GM19240 (cell line): ENCODE data around the gene TGIF2.
"Not testable (repeated sequence)": the region's sequence is repeated elsewhere in the genome, so short reads cannot be mapped to it uniquely, and the experiment has no call there.

Experiments used
- DNase-seq: peaks from one replicate; pipeline ENCODE4 v3.0.0; 2011; ENCODE audit warnings: low spot score; ENCODE audit not compliant: insufficient read length

TGIF2 gene

DNA sequence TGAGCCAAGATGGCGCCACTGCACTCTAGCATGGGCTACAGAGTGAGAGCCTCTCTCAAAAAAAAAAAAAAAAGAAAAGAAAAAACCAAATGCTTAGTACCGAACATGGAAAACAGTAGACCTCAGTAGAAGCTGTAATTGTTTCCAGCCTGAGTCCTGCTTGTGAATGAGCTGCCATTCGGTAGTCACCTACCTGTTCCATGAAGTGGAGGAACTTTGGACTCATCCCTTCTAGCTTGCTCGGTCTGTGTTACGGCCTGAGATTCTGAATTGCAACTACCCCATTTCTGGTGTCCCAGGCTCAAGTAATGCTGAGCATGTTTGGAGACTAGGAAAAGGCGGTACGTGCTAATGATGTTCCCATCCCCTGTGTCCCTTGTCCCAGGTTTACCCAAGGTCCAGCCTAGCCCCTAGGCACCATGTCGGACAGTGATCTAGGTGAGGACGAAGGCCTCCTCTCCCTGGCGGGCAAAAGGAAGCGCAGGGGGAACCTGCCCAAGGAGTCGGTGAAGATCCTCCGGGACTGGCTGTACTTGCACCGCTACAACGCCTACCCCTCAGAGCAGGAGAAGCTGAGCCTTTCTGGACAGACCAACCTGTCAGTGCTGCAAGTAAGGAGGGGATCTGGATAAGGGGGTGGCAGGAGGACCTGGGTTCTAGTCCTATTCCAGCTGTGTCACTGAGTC is 5.1 kb downstream of the TGIF2 start:
- DNase-seq, result no peak

DNA sequence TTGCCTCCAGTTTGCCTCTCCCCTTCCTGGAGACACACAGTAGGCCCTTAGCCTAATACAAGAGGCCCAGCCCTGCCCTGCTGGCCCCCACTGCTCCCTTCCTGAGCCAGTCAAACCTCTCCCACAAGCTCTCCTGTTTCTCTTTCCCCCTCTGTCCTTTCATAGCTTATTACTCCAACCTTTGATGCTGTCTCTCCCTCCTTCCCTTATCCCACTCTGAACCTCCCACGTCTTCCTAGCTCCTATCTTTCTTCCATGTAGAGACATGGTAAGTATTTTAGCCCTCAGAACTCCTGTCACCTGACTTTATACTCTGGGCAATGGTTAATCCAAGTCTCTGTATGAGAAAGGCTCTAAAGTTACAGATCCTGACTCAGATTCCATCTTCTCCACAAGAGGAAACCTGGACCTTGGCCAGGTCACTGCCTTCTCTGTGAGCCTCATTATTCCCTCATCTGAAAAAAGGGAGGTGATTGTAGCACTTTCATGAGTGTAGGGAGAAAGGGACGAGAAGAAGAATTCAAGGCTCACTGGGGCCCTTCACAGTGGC is 6.7 kb downstream of the TGIF2 start:
- no peak for DNase-seq

DNA sequence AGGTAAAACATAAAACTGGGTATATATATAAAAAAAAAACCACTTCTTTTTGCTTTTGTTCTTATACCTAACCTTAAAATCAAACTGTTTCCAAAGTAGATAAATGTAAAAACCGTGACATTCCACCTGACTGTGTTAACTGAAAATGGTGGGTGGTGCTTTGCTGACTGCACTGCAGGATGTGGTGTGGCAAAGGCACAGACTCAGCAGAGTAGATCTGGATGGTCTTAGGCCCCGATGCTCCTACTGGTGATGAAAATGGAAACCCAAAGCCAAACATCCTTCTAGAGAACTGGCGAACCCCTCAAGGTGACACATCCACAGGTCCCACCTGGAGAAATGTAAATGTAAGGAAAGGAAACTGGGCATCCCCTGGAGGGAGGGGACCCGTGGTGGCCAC is 8.9 kb downstream of the TGIF2 start:
- DNase-seq, result no peak

DNA sequence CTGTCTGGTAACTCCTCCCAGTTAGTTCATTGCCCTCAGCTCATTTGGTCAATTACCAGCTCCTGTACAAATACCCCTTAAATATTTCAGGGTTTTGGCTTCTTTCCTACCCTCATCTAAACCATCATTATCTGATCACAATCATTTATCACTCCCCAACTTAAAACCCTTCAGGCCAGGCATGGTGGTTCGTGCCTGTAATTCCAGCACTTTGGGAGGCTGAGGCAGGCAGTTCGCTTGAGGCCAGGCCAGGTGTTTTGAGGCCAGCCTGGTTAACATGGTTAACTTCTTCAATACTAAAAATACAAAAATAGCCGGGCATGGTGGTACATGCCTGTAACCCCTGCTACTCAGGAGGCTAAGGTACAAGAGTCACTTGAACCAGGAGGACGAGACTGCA is 9.4 kb downstream of the TGIF2 start:
- no peak for DNase-seq

DNA sequence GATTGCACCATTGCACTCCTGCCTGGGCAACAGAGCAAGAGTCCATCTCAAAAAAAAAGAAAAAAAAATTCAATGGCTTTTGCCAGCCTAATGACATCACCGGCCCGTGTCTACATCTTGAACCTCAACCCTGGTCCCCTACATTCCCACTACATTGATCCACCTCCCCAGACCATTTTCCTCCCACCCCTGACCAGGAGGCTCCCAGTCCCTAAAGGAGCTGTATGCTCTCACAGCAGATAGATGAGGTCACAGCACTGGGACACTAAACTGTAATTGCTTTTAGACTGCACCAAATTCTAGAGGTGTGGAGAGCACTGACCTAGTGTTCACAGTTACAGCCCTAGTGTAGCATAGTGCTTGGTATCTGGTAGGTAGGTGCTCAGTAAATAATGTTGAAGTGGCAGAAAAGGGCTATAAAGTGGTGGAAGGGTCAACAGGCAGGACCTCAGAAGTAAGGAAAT is 10.7 kb downstream of the TGIF2 start:
- DNase-seq, result no peak

DNA sequence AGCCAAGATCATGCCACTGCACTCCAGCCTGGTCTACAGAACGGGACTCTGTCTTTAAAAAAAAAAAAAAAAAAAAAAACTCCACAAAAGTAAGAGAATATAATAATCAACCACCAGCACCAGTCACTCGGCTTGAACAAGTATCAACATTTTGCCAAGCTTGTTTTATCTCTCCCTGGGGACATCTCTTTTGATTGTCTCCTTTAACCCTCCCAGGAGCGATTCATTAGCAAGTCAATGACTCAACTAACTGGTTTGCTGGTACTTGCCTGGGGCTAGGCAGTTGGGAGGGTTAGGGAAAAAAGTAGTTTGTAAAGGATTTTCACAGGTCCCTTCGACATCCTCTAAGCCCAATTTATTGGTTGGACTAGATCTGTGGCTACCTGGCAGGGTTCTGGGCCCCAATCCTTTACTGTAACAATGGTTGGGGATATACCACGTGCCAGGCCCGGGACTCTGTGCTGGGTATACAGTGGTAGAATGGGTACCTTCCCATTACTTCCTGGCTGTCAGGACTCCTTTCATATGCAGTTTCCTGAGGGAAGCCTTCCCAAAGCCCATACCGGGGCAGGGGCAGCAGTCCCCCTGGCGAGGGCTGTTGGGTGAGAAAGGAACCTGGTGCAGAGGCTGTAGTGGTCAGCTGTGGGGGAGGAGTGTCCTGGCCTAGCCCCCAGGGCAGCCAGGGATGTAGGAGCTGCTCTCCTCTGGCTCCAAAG is 12.2 kb downstream of the TGIF2 start:
- DNase-seq, result no peak

DNA sequence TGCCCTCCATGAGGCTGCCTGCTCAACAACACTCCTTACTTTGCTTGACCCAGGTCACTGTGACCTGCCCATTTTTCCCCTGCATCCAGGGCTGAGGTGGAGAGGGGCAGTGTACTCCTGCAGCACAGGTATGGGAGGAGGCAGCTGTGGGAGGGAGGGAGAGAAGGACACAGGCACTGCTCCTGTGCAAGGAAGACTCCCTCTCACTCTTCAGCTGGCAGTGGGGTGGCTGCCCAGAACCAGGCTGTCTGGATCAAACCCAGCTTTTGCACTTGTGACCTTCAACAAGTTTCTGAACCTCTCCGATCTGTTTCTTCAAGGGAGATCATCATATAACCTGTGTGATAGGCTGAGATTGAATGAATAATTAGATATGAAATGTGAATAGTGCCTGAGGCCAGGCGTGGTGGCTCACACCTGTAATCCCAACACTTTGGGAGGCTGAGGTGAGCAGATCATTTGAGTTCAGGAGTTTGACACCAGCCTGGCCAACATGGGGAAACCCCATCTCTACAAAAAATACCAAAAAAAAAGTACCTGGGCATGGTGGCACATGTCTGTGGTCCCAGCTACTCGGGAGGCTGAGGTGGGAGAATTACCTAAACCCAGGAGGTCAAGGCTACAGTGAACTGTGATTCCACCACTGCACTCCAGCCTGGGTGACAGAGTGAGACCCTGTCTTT is 14.1 kb downstream of the TGIF2 start:
- DNase-seq, result no peak

DNA sequence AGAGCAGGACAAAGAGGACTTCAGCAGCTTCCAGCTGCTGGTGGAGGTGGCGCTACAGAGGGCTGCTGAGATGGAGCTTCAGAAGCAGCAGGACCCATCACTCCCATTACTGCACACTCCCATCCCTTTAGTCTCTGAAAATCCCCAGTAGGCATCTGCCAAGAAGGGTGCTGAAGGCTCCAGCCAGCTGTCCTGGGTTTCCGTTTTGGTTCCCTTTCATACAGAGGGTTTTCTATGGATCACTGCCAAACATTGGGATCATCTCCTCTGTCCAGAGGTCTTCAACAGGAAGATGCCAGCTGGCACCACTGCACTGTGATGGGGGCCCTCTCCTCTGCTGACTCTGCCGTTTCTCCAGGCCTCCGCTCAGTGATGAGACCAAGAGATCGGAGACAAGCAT is 17.9 kb downstream of the TGIF2 start:
- no peak for DNase-seq

DNA sequence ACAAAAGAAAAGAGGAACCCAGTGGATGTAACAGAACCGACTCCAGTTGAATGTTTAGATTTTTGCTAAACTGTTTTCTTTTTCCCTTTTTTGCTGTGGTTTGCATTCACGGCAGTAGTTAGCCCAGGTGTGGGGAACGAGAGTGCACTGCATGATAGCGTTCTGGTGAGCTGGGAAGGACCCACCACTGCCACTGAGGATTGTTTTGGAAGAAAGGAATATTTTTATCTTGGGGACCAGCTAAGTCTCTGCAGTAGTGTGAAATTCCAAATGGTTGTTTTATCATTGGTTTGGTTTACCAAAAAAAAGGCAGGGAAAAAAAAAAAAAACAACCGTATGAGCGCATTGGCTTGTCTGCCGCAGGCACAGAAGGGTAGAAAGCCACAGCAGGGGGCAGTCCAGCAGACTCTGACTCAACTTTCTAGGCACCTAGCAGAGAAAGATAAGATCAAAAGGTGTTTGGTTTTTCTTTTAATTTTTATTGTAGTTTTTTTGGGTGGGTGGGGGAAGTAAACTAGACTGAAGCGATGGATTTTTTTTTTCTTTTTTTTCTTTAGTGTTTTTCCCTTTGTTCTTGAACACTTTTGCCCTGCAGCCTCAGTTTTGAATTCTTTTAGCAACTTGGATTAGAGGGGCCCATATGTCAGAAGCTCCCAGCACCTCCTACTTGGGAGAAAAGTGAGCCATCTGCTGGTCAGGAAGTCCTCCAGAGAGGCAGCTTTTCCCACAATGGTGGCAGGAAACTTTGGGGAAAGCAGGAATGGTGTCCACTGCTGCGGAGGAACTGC is 18.7 kb downstream of the TGIF2 start:
- no peak for DNase-seq

DNA sequence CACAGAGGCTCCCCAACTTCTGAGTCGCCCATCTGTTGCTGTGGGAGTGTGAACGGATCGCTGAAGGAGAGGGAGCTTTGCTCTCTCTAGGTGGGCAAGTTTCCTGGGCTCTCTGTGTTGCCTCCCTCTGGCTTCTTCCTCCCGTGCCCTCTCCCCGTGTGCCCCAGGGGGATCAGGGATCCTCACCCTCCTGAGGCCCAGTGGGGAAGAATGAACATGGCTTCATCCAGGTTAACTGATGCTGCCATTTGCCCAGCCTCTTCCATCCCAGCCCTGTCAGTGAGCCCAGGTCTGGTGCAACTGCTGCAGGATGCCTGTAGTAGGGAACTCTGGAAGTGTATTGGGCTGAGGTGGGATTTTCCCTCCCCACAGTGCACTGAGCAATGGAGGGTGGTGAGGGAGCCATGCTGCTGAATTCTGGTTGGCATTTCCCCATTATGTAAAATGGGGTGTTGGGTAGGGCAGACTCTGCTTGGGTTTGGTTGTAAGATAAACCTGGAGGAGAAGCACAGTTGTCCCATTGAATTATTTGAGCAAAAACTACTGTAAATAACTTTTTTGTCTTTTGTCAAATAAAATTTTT is 20.0 kb downstream of the TGIF2 start:
- DNase-seq, result no peak

DNA sequence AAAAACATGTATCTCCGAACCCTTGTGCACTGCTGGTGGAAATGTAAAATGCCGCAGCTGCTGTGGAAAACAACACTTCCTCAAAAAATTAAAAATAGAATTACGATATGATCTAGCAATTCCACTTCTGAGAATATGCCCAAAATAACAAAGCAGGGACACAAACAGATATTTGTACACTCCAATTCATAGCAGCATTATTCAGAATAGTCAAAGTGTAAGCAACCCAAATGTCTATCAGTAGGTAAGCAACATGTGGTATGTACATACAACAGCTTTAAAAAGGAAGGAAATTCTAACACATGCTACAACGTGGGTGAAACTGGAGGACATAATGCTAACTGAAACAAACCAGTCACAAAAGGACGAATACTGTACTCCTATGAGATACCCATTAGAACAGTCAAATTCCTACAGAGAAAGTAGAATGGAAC is 26.5 kb downstream of the TGIF2 start:
- no peak for DNase-seq

DNA sequence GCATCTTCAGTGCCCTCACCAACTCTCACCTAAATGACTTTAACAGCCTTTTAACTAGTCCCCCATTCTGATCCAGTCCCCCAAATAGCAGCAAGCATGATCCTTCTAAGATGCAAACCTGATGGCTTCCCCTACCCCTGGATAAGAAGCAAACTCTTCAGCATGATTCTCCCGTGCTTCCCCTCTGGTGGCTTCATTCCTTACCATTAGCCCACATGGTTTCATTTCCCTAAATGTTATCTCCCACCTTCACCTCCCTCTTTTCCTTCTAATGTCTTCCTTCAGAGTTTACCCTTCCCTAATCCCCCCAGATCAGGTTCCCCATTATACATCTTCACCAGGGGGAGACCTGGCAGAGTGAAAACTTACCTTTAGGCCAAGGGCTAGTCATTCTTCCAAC is 28.1 kb downstream of the TGIF2 start:
- DNase-seq, result no peak

DNA sequence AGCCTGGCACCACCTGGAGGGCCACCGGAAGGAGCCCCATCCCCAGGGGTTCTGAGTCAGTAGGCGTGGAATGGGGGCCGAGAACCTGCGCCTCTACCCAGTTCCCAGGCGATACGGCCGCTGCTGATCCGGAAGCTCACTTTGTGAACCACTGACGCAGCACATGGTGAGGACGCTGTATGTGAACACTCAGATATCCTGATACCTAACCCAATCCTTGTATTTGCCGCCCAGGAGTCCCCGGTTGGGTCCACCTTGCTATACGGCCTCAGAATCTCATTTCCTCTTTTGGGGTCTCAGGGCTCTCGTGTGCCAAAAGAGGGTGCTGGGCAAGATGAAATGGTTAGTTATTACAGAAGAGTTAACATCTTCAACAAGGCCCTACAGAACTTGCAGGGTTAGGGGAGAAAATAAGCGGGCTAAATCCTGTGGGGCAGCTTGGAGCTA is 31.6 kb downstream of the TGIF2 start:
- no peak for DNase-seq

DNA sequence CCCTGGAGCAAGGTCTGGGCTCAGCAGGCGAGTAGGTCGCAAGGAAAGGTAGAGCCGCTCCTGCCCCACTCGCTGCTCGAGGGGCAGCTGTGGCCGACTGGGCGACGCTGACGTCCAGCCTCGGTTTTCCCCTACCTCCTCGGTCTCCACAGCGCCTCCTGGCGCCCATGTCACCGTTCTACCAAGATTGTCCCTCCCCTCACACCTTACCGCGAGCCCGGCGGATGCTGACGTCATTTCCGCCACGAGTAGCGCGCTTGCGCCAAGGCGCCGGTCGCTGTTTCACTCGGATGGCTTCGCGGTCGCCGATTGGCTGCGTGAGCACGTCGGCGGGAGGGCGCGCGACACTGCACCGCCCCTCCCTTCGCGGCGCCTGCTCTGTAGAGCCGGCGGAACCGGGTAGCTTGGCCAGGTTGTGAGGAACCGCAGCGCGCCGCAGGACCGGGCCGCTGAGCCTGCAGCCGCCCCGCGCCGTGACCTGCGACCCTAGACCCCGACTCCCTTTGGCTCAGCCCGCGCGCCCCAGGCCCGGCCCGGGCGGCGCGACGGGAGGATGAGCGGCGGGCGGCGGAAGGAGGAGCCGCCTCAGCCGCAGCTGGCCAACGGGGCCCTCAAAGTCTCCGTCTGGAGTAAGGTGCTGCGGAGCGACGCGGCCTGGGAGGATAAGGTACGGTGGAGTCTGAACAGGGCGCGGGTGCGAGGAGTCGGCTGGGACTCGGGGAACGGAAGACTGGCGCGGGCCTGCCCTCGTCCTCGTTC is 32.2 kb downstream of the TGIF2 start, which contains the start of gene RAB5IF:
RAB5IF (plus strand) TSS at position 381 of the 759 bp plus-strand sequence; CDS start at position 554, 173 bp downstream.
- peak; percentile 58 for DNase-seq

DNA sequence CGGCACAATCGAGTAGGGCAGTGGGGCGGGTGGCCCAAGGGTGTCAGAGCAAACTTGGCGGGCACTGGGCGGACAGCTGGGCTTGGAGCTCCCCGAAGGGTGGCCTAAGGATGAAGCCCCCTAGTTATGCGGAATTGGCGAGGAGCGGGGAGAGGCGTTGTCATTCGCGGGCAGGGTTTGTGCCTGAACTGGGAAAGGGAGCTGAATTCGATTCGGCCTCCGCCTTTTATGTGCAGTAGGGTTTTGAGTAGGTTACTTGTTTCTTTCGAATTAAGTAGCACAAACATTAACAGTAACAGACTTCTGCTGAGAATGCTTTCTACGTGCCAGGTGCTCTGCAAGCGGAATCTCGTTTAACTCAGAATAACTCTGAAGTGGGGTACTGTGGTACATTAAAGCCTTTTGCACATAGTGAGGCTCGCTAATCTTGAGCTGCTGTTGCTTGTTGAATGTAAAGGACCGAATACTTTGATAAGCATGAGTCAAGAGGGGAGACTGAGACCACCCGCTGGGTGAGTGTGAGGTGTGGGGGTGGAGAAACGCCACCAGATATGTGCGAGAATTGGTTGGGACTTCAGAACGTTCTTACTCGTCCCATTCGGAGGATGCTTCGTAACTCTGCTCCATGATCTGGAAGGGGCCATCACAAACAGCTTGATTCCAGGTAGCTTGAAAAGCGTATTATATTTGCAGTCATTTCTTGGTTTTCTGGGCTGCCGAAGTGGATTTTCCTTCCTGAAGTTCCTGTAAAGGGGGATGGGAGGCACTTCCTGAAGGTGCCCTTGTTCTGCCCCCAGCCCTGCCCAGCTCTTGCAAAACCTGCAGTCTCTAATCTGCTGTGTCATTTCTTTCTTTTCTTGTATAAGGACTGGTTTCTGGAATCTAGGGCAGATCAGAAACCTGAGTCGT is 33.0 kb downstream of the TGIF2 start:
- DNase-seq, result no peak

DNA sequence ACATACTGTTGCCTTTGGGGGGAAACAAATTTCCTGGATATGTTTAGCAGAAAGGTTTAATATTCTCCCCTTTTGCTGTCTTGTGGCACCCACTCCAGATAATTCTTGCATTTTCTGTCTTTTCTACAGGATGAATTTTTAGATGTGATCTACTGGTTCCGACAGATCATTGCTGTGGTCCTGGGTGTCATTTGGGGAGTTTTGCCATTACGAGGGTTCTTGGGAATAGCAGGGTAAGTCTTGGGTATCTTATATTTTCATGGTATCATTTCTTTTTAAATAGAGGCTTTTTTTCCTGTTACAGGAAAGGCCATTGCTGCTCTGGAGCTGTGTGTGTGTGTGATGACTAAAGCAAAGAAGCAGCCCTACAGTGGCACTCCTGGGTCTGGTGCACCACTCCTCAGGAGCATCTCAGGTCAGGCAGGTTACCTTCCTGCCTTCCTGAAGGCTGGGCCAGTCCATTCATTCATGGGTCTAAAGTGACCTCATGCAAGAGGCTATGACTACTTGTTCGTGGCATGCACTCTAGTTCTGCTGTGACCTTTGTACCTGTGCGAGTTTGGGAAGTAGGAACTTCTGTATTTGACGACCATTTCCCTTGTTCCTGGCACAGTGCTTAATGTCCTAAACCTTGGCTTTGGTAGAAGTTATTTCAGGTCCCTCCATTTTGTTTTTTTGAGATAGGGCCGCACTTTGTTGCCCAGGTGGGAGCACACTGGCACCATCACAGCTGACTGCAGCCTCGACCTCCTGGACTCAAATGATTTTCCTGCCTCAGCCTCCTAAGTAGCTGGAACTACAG is 34.4 kb downstream of the TGIF2 start:
- no peak for DNase-seq

DNA sequence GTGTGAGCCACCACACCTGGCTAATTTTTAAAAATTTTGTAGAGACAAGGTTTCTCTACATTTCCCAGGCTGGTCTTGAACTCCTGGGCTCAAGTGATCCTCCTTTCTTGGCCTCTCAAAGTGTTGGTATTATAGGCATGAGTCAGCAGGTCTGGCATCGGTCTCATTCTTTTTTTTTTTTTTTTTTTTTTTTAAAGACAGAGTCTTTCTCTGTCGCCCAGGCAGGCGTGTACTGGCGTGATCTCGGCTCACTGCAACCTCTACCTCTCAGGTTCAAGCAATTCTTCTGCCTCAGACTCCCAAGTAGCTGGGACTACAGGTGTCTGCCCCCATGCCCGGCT is 35.0 kb downstream of the TGIF2 start:
- not testable (repeated sequence) for DNase-seq

DNA sequence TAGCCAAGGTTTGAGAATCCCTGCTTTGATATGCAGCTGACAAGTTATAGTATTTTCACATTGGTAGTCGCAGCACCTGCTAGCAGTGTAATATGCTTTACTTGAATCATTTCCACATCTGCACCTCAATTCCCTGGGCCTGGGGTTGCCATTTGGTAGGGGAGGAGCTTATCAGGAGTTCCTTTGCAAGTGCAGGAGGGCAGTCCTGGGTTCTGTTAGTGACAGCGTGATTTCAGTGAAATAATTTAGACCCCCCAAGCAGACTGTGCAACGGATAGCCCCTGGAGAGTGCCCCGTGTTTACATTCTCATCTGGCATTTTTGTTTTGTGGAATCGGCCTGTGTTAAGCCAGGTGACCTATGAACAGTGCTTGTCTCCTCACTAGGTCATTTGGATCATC is 38.2 kb downstream of the TGIF2 start:
- DNase-seq, result no peak
